NCI-H1105 treated with DMSO at 0.1 percent for 48 hours (cell line): ENCODE results near the gene PLA2G6.
"Not testable (repeated sequence)": the region's sequence is repeated elsewhere in the genome, so short reads cannot be mapped to it uniquely, and the experiment has no call there.

Experiments
- DNase-seq: peaks from one replicate; lab custom pipeline; 2025; lab: John Stamatoyannopoulos, UW

PLA2G6 gene

GRCh38 chr22:38082986-38083710, 98.5 kb downstream of the PLA2G6 start:
- DNase-seq: no peak

GRCh38 chr22:38081941-38082828, 99.4 kb downstream of the PLA2G6 start:
- no peak for DNase-seq

GRCh38 chr22:38081636-38081940, 100.0 kb downstream of the PLA2G6 start:
- no peak for DNase-seq

- DNase-seq: peak; percentile 45
Observed at GRCh38 chr22:38080850-38081635, 100.6 kb downstream of the PLA2G6 start.

GRCh38 chr22:38080474-38080849, 101.2 kb downstream of the PLA2G6 start:
- DNase-seq: no peak

- DNase-seq: no peak
Observed at GRCh38 chr22:38079804-38080203, 101.8 kb downstream of the PLA2G6 start.

GRCh38 chr22:38079208-38079607, 102.4 kb downstream of the PLA2G6 start:
- DNase-seq: not testable (repeated sequence)

GRCh38 chr22:38078046-38078840, 103.4 kb downstream of the PLA2G6 start:
- DNase-seq: no peak

- DNase-seq: no peak
Observed at GRCh38 chr22:38077595-38077994, 104.0 kb downstream of the PLA2G6 start.

GRCh38 chr22:38077096-38077495, 104.5 kb downstream of the PLA2G6 start:
- DNase-seq: no peak

GRCh38 chr22:38075961-38076360, 105.7 kb downstream of the PLA2G6 start:
- DNase-seq: no peak

GRCh38 chr22:38075105-38075825, 106.4 kb downstream of the PLA2G6 start:
- no peak for DNase-seq

- DNase-seq: no peak
Observed at GRCh38 chr22:38074181-38075104, 107.2 kb downstream of the PLA2G6 start.

GRCh38 chr22:38073150-38074130, 108.2 kb downstream of the PLA2G6 start:
- no peak for DNase-seq

- DNase-seq: no peak
Observed at GRCh38 chr22:38072322-38073149, 109.1 kb downstream of the PLA2G6 start.

GRCh38 chr22:38071421-38072321, 110.0 kb downstream of the PLA2G6 start:
- DNase-seq: no peak
